Measurements from ENCODE around the gene TESK2.
A peak's percentile ranks its signal among the peaks of the same experiment; 100 is the strongest.

TESK2 gene

DNA sequence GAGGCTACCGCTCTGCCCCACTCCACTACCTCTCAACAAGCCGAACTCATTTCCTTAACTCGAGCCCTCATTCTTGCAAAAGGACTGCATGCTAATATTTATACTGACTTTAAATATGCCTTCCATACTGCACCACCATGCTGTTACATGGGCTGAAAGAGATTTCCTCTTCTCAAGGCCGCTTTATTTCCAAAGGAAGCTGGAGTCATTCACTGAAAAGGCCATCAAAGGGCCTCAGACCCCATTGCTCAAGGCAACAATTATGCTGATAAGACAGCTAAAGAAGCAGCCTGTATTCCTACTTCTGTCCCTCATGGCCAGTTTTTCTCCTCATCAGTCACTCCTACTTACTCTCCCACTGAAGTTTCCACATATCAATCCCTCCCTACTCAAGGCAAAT lies 171.2 kb downstream of the TESK2 start:
- in situ Hi-C loops (cut with MboI; ENCODE audit: low sequenced_read_pairs, unreplicated experiment) = no loop called here
- TF ChIP-seq, protein P1, sequence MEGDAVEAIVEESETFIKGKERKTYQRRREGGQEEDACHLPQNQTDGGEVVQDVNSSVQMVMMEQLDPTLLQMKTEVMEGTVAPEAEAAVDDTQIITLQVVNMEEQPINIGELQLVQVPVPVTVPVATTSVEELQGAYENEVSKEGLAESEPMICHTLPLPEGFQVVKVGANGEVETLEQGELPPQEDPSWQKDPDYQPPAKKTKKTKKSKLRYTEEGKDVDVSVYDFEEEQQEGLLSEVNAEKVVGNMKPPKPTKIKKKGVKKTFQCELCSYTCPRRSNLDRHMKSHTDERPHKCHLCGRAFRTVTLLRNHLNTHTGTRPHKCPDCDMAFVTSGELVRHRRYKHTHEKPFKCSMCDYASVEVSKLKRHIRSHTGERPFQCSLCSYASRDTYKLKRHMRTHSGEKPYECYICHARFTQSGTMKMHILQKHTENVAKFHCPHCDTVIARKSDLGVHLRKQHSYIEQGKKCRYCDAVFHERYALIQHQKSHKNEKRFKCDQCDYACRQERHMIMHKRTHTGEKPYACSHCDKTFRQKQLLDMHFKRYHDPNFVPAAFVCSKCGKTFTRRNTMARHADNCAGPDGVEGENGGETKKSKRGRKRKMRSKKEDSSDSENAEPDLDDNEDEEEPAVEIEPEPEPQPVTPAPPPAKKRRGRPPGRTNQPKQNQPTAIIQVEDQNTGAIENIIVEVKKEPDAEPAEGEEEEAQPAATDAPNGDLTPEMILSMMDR (IDR thresholded peaks at IDR 0.05; ENCODE audit: borderline replicate concordance, control extremely low read depth, extremely low read depth, insufficient read depth, missing control alignments) = no peak
- no peak for DNase-seq (ENCODE audit: low spot score)

DNA sequence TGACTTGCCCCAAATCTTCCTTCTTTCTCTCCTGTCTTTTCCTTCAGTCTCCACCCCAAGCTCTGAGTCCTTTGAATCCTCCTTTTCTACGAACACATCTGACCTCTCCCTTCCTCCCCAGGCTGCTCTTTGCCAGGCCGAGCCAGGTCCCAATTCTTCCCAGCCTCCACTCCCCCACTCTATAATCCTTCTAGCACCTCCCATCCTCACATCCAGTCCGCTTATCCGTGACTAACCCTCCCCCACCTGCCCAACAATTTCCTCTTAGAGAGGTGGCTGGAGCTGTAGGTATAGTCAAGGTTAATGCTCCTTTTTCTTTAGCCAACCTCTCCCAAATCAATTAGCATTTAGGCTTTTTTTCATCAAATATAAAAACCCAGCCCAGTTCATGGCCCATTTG lies 173.8 kb downstream of the TESK2 start:
- in situ Hi-C loops (cut with MboI; ENCODE audit: low sequenced_read_pairs, unreplicated experiment) = no loop called here
- TF ChIP-seq, protein P1 (IDR thresholded peaks at IDR 0.05; ENCODE audit: borderline replicate concordance, control extremely low read depth, extremely low read depth, insufficient read depth, missing control alignments) = no peak
- DNase-seq (ENCODE audit: low spot score) = no peak

DNA sequence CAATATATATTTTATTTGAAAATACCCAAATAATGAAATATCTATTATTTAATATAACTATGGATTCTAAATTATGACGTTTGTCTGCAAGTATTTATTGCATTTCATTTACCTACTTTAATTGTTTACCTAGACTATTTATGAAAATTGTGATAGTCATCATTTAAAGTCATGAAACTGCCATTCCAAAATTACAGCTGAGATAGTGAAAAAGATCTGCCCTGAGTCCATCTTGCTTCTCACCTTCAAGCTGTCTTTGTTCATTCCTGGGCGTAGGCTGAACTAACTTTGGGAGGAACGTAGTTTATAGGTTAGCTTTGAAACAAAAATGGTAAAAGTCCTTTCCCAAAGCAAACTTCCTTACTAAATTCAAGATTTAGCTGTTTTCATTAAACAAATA lies 176.7 kb downstream of the TESK2 start:
- in situ Hi-C loops (cut with MboI; ENCODE audit: low sequenced_read_pairs, unreplicated experiment) = no loop called here
- DNase-seq (ENCODE audit: low spot score) = no peak
- TF ChIP-seq, protein P1 (IDR thresholded peaks at IDR 0.05; ENCODE audit: borderline replicate concordance, control extremely low read depth, extremely low read depth, insufficient read depth, missing control alignments) = no peak

DNA sequence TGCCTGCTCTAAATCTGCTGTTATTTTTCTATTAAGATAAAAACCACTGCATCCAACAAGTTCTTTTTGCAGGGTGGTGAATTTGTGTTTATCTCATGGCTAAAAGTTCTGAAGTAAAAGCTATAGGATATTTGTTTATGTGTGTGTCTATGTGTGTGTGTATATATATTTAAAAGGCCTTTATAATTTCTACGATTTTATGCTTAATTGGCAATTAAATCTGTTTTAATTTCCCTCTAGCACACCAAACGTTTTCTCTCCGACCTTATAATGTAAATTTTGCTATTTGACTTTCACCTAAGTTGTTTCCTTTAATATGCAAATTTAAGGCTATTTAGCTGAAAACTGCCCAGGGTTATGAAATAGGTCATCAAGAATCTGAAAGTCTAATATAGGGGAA lies 184.1 kb downstream of the TESK2 start:
- DNase-seq (ENCODE audit: low spot score) = no peak
- TF ChIP-seq, protein P1 (IDR thresholded peaks at IDR 0.05; ENCODE audit: borderline replicate concordance, control extremely low read depth, extremely low read depth, insufficient read depth, missing control alignments) = no peak
- in situ Hi-C loops (cut with MboI; ENCODE audit: low sequenced_read_pairs, unreplicated experiment) = no loop called here

DNA sequence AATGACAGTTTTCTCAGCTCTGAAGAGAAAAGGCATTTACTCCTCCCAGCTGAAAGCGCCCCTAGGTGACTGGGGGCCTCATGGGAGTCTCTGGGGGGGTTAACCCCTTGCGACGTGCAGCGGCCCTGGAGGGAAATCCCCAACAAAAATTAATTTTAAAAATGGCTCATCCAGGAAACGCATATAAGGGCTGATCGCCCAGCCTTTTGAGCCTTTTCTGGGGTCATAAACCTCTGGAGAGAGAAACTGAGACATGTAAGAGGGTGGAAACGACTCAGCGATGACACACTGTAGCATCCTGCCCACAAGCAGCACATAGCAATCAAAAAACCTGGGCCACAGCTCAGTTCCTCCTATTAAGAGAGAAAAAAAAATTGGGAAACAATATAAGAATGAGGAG lies 184.6 kb downstream of the TESK2 start:
- TF ChIP-seq, protein P1 (IDR thresholded peaks at IDR 0.05; ENCODE audit: borderline replicate concordance, control extremely low read depth, extremely low read depth, insufficient read depth, missing control alignments) = no peak
- in situ Hi-C loops (cut with MboI; ENCODE audit: low sequenced_read_pairs, unreplicated experiment) = no loop called here
- peak; percentile 65 for DNase-seq (ENCODE audit: low spot score)

DNA sequence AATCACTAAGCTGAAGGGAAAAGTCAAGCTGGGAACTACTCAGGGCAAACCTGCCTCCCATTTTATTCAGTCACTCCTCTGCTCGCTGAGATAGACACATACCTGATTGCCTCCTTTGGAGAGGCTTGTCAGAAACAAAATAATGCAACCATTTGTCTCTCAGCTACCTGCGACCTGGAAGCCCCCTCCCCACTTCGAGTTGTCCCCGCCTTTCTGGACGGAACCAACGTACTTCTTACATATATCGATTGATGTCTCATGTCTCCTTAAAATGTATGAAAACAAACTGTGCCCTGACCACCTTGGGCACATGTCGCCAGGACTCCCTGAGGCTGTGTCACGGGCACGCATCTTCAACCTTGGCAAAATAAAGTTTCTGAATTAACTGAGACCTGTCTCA lies 185.7 kb downstream of the TESK2 start:
- TF ChIP-seq, protein P1 (IDR thresholded peaks at IDR 0.05; ENCODE audit: borderline replicate concordance, control extremely low read depth, extremely low read depth, insufficient read depth, missing control alignments) = no peak
- in situ Hi-C loops (cut with MboI; ENCODE audit: low sequenced_read_pairs, unreplicated experiment) = no loop called here
- no peak for DNase-seq (ENCODE audit: low spot score)
